ENCODE results near the gene RFX5. TPM values are rescaled to one million over a fixed set of nuclear protein-coding genes. Genes with fewer than 3 reads are reported as not detected.

The RFX5 gene
- total RNA-seq, 1 experiment from 2014 or later: 72.7 TPM

- Histone ChIP-seq H3K27ac (ENCODE audit: insufficient read length, low read depth, low read length) (no peak overlapping the region), H3K4me1 (ENCODE audit: insufficient read depth, low read length) (no peaks in the 10 kb centered on the region; the same call in 1 of the 2 replicates), H3K23ac (ENCODE audit: insufficient read length, low read depth, low read length) (no peak overlapping the region), H4K91ac (ENCODE audit: insufficient read length, low read depth, low read length) (no peak overlapping the region), H3T11ph (ENCODE audit: low read length) (no peak overlapping the region), H2BK20ac (ENCODE audit: low read depth, low read length, poor library complexity, severe bottlenecking) (no peak overlapping the region), H4K5ac (ENCODE audit: insufficient read length, low read depth, low read length) (no peak overlapping the region), H2BK5ac (ENCODE audit: insufficient read length, low read length) (no peak overlapping the region), H3K9me3 (ENCODE audit: control insufficient read depth, low read depth, low read length) (no peaks in the 10 kb centered on the region), H3K79me2 (ENCODE audit: insufficient read depth, low read length) (no peaks in the 10 kb centered on the region), H3K79me1 (ENCODE audit: insufficient read depth, low read depth, low read length, poor library complexity, severe bottlenecking) (no peaks in the 10 kb centered on the region), H3K14ac (ENCODE audit: insufficient read depth, low read length) (no peak overlapping the region), H4K8ac (replicated peaks; ENCODE audit: insufficient read length, low read depth, low read length) (no peak overlapping the region), H3K4me2 (ENCODE audit: insufficient read depth, insufficient read length, low read length) (no peak overlapping the region), H3K18ac (ENCODE audit: insufficient read length, low read depth, low read length) (no peak overlapping the region), H4K20me1 (ENCODE audit: control insufficient read depth, insufficient read depth, insufficient read length) (no peaks in the 10 kb centered on the region), H3K27me3 (ENCODE audit: insufficient read depth, low read length) (no peaks in the 10 kb centered on the region), H2AFZ (ENCODE audit: low read length) (no peak overlapping the region), H2BK15ac (ENCODE audit: low read depth, low read length) (no peak overlapping the region), H3K23me2 (ENCODE audit: insufficient read length, low read depth, low read length, poor library complexity, severe bottlenecking) (peaks cover 13% of the 10 kb centered on the region), H3K56ac (ENCODE audit: insufficient read length, low read depth, low read length) (no peak overlapping the region), H2AK5ac (ENCODE audit: insufficient read length, low read length) (no peak overlapping the region), H2BK120ac (ENCODE audit: low read depth, low read length, poor library complexity, severe bottlenecking) (no peak overlapping the region), H3K4ac (ENCODE audit: low read depth, low read length) (no peak overlapping the region), H3K9ac (ENCODE audit: extremely low read depth, insufficient read length, low read length) (no peak overlapping the region), H2BK12ac (ENCODE audit: insufficient read length, low read depth, low read length) (no peak overlapping the region)
- peaks cover 8 to 42% (median 20%) of the 10 kb centered on the region in 3 experiments; a peak in 6 of 7 replicates for H3K36me3 Mint-ChIP-seq (ENCODE audit: insufficient read depth in 1 of 3, low read depth in 3 of 3)
- H3K27ac Mint-ChIP-seq: no peak overlapping the region
- no peak for TF ChIP-seq CTCF (conservative IDR thresholded peaks at IDR 0.05)
- H3K9me3 Mint-ChIP-seq: no peaks in the 10 kb centered on the region
- WGBS (ENCODE audit: extremely low coverage, insufficient read length, low lambda C conversion rate): no CpG with 5 or more reads among the region's 7 CpGs
- H3K4me1 Mint-ChIP-seq: peaks cover 15% of the 10 kb centered on the region in 2 experiments
- H3K27me3 Mint-ChIP-seq (ENCODE audit: low read depth): no peaks in the 10 kb centered on the region
- DNase-seq: no peak
- peak overlapping the region in 1 of 2 experiments; percentile 88; a peak in 2 of 5 replicates for H3K4me3 Mint-ChIP-seq
Measured at GRCh38 chr1:151325231-151325630, 21.8 kb downstream of the RFX5 start.

All from H9 (cell line).